HepG2 (cell line): Measurements from ENCODE around the gene RHOBTB1. TPM values are rescaled to one million over a fixed set of nuclear protein-coding genes. Genes with fewer than 3 reads are reported as not detected.

Experiments used
- CBX5 ChIP-seq: sonication (generic); formaldehyde crosslinking; IDR thresholded peaks from 2 replicates; pipeline ENCODE4 v1.4.0; 2020; ENCODE audit warnings: missing genetic modification reagents, borderline replicate concordance
- CEBPB ChIP-seq: IDR thresholded peaks from 2 replicates; pipeline ENCODE4 v1.6.1; 2011; ENCODE audit warnings: low read depth, low read length, improper control_type of control experiment, borderline replicate concordance
- CEBPG ChIP-seq: IDR thresholded peaks from 2 replicates; pipeline ENCODE4 v1.6.1; 2016
- FOXP1 ChIP-seq, 2 experiments: fragments of 450-650 bp in 1 of 2; IDR thresholded peaks; 2 replicates each; pipeline ENCODE4 v1.6.1; 2017 to 2018; ENCODE audit warnings: antibody characterized with exemption in 1 of 2
- MYC ChIP-seq: sonication (generic); formaldehyde crosslinking; IDR thresholded peaks from 2 replicates; pipeline ENCODE4 v1.9.0; 2021; ENCODE audit warnings: missing genetic modification reagents, borderline replicate concordance
- NCOR1 ChIP-seq: fragments of 200-600 bp; sonication (generic); IDR thresholded peaks from 2 replicates; pipeline ENCODE4 v1.7.0; 2017; ENCODE audit warnings: antibody characterized with exemption, low read length, borderline replicate concordance
- ONECUT2 ChIP-seq: sonication (generic); formaldehyde crosslinking; IDR thresholded peaks from 2 replicates; pipeline ENCODE4 v1.4.0; 2020; ENCODE audit warnings: missing genetic modification reagents
- POLR2AphosphoS2 ChIP-seq: IDR thresholded peaks from 2 replicates; pipeline ENCODE4 v1.6.1; 2011; ENCODE audit warnings: low read depth, low read length, improper control_type of control experiment
- SALL1 ChIP-seq: sonication (generic); formaldehyde crosslinking; IDR thresholded peaks from 2 replicates; pipeline ENCODE4 v1.8.0; 2022; ENCODE audit warnings: mild to moderate bottlenecking, missing genetic modification reagents
- TAF1 ChIP-seq: sonication (generic); formaldehyde crosslinking; IDR thresholded peaks from 2 replicates; pipeline ENCODE4 v1.4.0; 2020; ENCODE audit warnings: missing genetic modification reagents
- TBX3 ChIP-seq: fragments of 450-650 bp; IDR thresholded peaks from 2 replicates; pipeline ENCODE4 v1.6.1; 2017; ENCODE audit warnings: antibody characterized with exemption, mild to moderate bottlenecking, inconsistent platforms, borderline replicate concordance
- TMF1 ChIP-seq: sonication (generic); formaldehyde crosslinking; IDR thresholded peaks from 2 replicates; pipeline ENCODE4 v1.8.1; 2022; ENCODE audit warnings: low read depth, missing genetic modification reagents
- ZNF274 ChIP-seq: sonication (generic); formaldehyde crosslinking; IDR thresholded peaks from 2 replicates; pipeline ENCODE4 v1.5.1; 2020; ENCODE audit warnings: mild to moderate bottlenecking, missing genetic modification reagents
- ZNF44 ChIP-seq: sonication (generic); formaldehyde crosslinking; IDR thresholded peaks from 2 replicates; pipeline ENCODE4 v1.5.1; 2020; ENCODE audit warnings: mild to moderate bottlenecking, missing genetic modification reagents
- polyA plus RNA-seq, 8 experiments: library from polyadenylated mRNA; depleted of rRNA in 3 of 8; stranded (reverse) in 7 of 8; unstranded in 1 of 8; fragments of >200 nt; fragmentation: Illumina TruSeq in 4 of 8; extraction: Trizol in 4 of 8; gene quantifications; 2 replicates each; pipeline versions ENCODE4 v1.2.1 to v1.2.3, GENCODE V29; 2011 to 2016; ENCODE audit warnings: low read depth in 4 of 8, missing spikeins in 1 of 8, mixed read lengths in 1 of 8; ENCODE audit not compliant: insufficient read depth in 1 of 8
- total RNA-seq, 5 experiments: library from RNA; depleted of rRNA; stranded (reverse); fragments of >200 nt; fragmentation: Illumina TruSeq; extraction: Trizol; gene quantifications; 2 replicates each; pipeline ENCODE4 v1.2.3, GENCODE V29; 2016; ENCODE audit warnings: low read depth in 1 of 5
- TF ChIP-seq, protein P1 (sequence below): IDR thresholded peaks from 2 replicates; pipeline ENCODE4 v1.6.1; 2012; ENCODE audit warnings: low read depth, low read length, improper control_type of control experiment
- TF ChIP-seq, protein P2 (sequence below): sonication (generic); formaldehyde crosslinking; IDR thresholded peaks from 2 replicates; pipeline ENCODE4 v1.5.1; 2020; ENCODE audit warnings: mild to moderate bottlenecking, missing genetic modification reagents, borderline replicate concordance
- TF ChIP-seq, protein P3 (sequence below), 2 experiments: sonication (generic) in 1 of 2; formaldehyde crosslinking in 1 of 2; IDR thresholded peaks; 2 replicates each; pipeline versions ENCODE4 v1.4.0 to v1.6.1; 2016 to 2020; ENCODE audit warnings: borderline replicate concordance in 1 of 2, low read depth in 1 of 2, mild to moderate bottlenecking in 1 of 2, missing genetic modification reagents in 1 of 2
- TF ChIP-seq, protein P4 (sequence below): fragments of 450-650 bp; IDR thresholded peaks from 2 replicates; pipeline ENCODE4 v1.6.1; 2016
- TF ChIP-seq, protein P5 (sequence below): sonication (generic); formaldehyde crosslinking; IDR thresholded peaks from 2 replicates; pipeline ENCODE4 v1.4.0; 2020; ENCODE audit warnings: mild to moderate bottlenecking, missing genetic modification reagents

RHOBTB1 gene
- total and polyA plus RNA-seq, 2 of the 13 experiments (the other 11 are each of a cell fraction or from before 2014, with no cell fraction given): 18.8 to 59.5 TPM

DNA sequence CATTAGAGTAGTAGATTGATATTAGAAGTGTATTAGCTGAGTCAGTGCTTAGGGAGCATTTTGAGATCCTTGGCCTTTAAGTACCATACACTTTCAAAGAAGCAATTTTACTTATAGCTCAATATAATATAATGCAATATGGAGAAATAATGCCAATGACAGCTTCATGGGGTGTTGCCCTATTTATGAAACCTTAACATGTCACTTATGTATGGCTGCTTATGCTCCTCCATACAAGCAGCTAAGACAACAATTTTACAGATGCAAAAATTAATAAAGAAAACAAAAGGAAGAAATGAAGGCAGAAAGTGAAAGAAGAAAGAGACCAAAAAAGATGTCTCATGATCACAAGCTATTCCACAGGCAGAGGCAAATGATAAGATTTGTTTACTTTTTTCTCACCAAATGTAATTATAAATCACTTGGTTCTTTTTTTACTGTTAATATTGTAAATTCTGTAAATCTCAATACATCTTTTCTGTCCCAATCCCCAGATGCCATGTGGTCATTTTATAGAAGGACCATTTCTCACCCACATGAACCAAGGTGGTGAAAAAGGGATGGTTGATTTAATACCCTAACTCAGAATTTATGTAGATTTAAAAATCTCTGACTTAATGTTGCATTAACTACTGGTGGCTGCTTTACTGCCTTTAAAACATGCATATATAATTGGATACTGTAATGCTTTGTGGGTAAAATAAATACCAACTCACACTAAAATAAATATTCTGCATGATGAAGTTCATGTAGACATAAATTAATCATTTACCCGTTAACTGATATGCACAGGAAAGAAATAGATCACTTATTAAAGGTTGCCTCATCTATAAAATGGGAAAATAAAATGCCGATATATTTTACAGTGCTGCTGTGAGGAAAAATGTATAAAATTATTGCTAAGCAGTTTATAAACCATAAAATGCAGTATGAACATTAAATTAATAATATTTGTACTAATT lies 33.5 kb upstream of the RHOBTB1 start (continued):
- TF ChIP-seq, protein P1, sequence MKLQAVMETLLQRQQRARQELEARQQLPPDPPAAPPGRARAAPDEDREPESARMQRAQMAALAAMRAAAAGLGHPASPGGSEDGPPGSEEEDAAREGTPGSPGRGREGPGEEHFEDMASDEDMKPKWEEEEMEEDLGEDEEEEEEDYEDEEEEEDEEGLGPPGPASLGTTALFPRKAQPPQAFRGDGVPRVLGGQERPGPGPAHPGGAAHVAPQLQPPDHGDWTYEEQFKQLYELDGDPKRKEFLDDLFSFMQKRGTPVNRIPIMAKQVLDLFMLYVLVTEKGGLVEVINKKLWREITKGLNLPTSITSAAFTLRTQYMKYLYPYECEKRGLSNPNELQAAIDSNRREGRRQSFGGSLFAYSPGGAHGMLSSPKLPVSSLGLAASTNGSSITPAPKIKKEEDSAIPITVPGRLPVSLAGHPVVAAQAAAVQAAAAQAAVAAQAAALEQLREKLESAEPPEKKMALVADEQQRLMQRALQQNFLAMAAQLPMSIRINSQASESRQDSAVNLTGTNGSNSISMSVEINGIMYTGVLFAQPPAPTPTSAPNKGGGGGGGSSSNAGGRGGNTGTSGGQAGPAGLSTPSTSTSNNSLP: peak; percentile 99
- TF ChIP-seq, protein P2, sequence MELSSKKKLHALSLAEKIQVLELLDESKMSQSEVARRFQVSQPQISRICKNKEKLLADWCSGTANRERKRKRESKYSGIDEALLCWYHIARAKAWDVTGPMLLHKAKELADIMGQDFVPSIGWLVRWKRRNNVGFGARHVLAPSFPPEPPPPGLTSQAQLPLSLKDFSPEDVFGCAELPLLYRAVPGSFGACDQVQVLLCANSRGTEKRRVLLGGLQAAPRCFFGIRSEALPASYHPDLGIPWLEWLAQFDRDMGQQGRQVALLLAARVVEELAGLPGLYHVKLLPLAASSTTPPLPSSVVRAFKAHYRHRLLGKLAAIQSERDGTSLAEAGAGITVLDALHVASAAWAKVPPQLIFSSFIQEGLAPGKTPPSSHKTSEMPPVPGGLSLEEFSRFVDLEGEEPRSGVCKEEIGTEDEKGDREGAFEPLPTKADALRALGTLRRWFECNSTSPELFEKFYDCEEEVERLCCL (CRISPR knock-in tag): no peak
- TF ChIP-seq ONECUT2 (CRISPR knock-in tag): no peak
- no peak for TF ChIP-seq TAF1 (CRISPR knock-in tag)
- TF ChIP-seq, protein P3, sequence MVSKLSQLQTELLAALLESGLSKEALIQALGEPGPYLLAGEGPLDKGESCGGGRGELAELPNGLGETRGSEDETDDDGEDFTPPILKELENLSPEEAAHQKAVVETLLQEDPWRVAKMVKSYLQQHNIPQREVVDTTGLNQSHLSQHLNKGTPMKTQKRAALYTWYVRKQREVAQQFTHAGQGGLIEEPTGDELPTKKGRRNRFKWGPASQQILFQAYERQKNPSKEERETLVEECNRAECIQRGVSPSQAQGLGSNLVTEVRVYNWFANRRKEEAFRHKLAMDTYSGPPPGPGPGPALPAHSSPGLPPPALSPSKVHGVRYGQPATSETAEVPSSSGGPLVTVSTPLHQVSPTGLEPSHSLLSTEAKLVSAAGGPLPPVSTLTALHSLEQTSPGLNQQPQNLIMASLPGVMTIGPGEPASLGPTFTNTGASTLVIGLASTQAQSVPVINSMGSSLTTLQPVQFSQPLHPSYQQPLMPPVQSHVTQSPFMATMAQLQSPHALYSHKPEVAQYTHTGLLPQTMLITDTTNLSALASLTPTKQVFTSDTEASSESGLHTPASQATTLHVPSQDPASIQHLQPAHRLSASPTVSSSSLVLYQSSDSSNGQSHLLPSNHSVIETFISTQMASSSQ (IDR thresholded peaks at IDR 0.05; ENCODE audit: low read depth): peak; percentile 95
- TF ChIP-seq, protein P3 (CRISPR knock-in tag; IDR thresholded peaks at IDR 0.05; ENCODE audit: borderline replicate concordance): peak; percentile 79; the same call in 1 of the 2 replicates
- no peak for TF ChIP-seq MYC (CRISPR knock-in tag)
- TF ChIP-seq, protein P4, sequence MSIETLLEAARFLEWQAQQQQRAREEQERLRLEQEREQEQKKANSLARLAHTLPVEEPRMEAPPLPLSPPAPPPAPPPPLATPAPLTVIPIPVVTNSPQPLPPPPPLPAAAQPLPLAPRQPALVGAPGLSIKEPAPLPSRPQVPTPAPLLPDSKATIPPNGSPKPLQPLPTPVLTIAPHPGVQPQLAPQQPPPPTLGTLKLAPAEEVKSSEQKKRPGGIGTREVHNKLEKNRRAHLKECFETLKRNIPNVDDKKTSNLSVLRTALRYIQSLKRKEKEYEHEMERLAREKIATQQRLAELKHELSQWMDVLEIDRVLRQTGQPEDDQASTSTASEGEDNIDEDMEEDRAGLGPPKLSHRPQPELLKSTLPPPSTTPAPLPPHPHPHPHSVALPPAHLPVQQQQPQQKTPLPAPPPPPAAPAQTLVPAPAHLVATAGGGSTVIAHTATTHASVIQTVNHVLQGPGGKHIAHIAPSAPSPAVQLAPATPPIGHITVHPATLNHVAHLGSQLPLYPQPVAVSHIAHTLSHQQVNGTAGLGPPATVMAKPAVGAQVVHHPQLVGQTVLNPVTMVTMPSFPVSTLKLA: no peak
- peak; percentile 67; the same call in 1 of the 2 replicates for TF ChIP-seq CEBPB
- no peak for TF ChIP-seq ZNF44
- TF ChIP-seq, protein P5, sequence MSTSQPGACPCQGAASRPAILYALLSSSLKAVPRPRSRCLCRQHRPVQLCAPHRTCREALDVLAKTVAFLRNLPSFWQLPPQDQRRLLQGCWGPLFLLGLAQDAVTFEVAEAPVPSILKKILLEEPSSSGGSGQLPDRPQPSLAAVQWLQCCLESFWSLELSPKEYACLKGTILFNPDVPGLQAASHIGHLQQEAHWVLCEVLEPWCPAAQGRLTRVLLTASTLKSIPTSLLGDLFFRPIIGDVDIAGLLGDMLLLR (CRISPR knock-in tag): no peak
- no peak for TF ChIP-seq FOXP1 (IDR thresholded peaks at IDR 0.05)
- peak; percentile 31; the same call in 1 of the 2 replicates for TF ChIP-seq FOXP1 (CRISPR knock-in tag; IDR thresholded peaks at IDR 0.05)
- no peak for TF ChIP-seq TBX3
- TF ChIP-seq NCOR1: peak; percentile 81; the same call in 1 of the 2 replicates
- TF ChIP-seq CBX5: no peak
- TF ChIP-seq ZNF274 (CRISPR knock-in tag): no peak
- no peak for TF ChIP-seq POLR2AphosphoS2
- TF ChIP-seq TMF1 (CRISPR knock-in tag): no peak
- no peak for TF ChIP-seq SALL1 (CRISPR knock-in tag)
- peak; percentile 77 for TF ChIP-seq CEBPG
